DMS114 treated with DMSO at 0.1 percent for 48 hours (cell line): ENCODE measurements around the gene PGS1.

Experiments
- DNase-seq: peaks from one replicate; lab custom pipeline; 2025; ENCODE audit not compliant: unreplicated experiment; lab: John Stamatoyannopoulos, UW

The PGS1 gene

DNA sequence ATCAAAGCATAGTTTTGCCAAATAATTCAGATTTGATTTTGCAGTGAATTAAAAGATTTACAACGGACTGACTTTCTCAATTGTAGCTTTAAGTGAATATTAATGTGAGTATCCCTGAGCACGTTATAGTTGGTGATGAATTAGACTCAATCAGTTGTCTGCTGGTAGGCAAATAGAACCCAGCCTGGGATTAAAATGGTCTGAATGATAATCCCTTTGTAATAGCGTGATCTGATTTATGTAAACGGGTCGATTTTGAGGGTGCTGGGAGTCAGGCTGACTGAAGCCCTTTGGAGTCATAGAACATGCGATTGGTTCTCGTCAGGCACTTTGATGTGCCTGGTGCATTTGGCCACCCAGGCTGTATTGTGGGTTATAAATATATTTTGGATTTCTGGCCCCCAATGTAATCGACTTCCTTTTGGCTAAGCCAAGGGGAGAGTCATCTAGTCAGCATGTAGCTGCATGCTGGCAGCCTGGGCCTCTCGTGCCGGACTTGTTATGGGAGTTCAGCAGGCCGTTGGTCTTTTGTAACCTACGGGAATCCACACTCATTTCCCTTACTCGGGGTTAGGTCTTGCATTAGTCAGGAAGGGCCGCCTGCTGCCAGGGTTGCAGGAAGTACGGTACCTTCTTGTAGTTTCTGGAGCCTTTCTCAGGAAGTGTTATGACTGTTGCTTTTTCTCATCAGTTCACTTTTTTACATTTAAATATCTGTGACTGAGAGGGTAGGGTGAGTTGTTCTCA, 5.4 kb downstream of the PGS1 start:
- DNase-seq, result no peak

GRCh38 chr17:78384479-78385175, 6.2 kb downstream of the PGS1 start:
- no peak for DNase-seq

DNA sequence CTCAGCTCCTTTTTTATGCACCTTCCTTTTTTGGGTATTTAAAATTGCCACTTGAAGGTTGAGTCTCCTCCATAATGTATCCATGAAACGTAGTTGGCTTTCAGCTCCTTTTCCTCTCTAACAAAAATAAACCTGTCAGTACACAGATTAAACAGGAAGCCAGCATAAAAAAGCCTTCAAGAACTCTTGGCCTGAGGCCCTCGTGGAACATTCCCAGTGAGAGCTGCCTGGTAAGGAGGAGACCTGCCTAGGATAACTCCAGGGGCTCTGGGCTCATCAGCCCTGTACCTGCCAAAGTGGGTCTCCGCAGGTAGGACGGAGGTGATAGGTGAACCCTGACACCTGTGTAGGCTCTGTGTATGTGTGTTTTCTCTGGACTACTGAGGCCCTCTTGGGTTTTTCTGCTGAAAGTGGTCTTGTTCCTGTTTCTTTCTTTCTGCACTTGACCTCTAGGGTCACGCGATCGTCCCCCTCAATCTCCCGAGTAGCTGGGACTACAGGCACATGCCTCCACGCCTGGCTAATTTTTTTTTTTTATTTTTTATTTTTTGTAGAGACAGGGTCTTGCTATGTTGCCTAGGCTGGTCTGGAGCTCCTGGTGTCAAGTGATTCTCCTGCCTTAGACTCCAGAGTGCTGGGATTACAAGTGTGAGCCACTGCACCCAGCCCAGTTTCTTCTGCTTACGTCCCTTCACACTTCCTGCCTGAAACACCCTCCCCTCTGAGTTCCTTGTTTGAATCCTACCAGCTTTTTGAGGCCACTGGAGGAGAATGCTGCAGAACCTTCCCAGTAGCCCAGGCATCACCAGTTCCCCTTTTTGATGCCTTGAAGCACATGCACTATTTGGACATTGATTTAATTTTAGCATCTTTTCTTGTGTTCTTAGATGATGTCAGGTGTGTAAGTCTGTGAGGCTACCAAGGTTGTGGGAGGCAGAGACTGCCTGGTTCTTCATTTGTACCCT, 9.8 kb downstream of the PGS1 start:
- no peak for DNase-seq

DNA sequence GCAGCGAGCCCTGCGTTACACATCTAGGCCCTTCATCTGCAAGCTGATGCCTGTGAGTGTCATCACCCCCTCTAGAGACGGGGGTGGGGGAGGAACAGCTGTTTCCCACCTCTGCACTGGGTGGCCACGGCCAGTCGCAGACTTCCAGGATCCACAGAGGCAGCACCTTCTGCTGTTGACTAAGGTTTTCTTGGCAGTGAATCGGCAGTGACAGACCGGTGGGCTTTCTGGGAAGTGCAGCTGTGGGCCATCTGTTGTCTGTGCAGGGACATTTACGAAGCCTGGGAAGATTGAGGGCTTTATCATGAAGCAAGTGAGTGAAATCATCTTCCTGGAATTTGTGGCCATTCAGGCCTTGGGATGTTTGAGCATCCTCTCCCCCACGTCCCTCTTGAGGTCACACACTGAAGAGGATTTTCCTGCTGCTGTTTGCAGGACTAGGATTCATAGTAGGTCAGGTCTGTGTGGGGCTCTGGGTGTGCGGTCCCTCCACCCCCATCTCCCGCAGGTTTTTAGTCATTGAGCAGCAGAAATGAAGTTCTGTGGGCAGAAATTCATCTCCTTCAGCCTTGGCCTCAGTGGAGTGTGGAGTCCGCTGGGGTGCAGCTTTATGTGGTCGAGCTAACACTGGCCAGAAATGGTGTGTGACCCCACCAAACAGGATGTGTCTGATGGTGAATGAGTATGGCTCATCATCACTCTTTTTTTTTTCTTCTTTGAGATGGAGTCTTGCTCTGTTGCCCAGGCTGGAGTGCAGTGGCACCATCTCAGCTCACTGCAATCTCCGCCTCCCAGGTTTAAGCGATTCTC, 12.0 kb downstream of the PGS1 start:
- no peak for DNase-seq

DNA sequence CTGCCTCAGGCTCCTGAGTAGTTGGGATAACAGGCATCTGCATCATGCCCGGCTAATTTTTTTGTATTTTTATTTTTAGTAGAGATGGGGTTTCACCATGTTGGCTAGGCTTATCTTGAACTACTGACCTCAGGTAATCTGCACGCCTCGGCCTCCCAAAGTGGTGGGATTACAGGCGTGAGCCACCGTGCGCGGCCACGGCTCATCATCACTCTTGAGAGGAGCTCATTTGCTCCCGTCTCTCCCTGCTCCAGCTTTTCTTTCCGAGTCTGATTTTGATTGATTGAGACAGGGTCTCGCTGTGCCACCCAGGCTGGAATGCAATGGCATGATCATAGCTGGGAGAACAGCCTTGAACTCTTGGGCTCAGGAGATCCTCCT, 12.6 kb downstream of the PGS1 start:
- no peak for DNase-seq

- DNase-seq, result no peak
These were observed 13.4 kb downstream of the PGS1 start for GRCh38 chr17:78391843-78392242.

GRCh38 chr17:78392295-78392694, 13.8 kb downstream of the PGS1 start:
- no peak for DNase-seq

- DNase-seq, result no peak
These were observed 15.1 kb downstream of the PGS1 start for GRCh38 chr17:78393575-78393974.

DNA sequence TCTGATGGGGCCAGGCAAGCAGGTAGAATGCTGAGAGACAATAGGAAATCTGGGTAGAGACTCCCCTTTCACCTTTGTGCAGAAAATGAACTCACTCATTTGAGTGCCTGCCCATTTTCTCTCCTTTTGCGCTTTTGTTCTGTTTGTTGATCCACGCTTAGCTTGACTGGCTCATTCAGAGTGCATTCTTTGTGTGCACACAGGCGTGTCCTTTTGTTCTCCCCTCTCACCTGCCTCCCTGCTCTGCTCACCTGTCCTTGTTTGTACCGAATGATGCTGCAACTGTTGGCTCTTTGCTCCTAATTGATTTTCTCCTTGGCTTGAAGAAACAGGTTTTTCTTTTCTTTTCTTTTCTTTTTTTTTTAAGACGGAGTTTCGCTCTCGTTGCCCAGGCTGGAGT, 15.8 kb downstream of the PGS1 start:
- no peak for DNase-seq

GRCh38 chr17:78395155-78395554, 16.7 kb downstream of the PGS1 start:
- no peak for DNase-seq

DNA sequence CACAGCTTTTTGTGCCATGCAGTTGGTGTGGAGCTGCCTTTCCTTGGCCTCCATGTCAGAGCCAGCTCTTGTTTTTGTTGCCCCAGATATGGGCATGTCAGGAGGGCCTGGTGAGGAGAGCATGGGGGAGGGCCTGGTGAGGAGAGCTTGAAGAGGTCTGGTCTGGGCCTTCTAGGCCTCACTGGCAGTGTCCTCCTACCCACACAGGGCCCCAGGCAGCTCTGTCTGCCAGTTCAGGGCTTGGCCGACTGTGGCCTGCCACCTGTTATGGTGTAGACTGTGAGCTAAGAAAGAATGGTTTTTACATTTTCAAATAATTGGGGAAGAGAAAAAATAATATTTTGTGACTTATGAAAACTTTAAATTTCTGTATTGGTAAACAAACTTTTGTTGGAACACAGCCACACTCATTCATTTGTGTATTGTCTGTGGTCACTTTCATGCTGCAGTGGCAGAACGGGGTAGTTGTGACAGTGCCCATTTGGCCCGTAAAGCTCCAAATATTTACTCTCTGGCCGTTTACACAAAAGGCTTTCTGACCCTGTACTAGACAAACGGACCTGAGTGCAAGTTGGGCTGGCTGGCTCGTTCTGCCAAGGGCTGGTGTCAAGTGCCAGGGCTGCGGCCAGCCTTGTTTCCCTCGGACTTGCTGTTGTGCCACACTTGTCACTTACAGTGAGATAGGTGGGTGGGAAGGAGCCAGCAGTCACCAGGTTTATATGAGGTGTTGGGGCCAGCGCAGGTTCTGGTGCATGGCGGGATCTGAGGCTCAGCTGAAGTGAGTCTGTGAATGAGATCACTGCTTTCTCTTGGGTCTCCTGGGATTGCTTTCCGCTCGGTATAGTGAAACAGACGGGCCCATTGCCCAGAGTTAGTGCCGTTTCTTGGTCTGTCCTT, 18.2 kb downstream of the PGS1 start:
- DNase-seq, result no peak

DNA sequence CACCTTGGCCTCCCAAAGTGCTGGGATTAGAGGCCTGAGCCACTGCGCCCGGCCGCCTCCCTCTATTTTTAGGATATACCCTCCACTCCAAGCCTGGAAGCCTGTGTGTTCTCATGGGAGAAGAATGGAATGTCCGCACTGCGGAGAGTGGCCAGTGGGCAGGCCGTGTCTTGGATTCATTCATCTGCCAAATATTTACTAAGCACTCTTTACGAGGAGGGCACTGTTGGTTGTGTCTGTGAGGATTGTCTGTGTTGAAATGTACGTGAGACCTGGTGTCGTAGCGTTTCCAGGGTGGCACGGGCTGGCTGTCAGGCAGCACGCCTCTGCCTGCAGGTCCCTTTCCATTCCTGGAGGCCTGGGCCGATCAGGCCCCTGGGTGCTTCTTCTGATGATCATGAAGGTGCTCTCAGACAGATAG, 19.2 kb downstream of the PGS1 start:
- DNase-seq, result no peak

- no peak for DNase-seq
These were observed 19.9 kb downstream of the PGS1 start for GRCh38 chr17:78398390-78398789.

GRCh38 chr17:78399028-78399692, 20.7 kb downstream of the PGS1 start:
- DNase-seq, result no peak

GRCh38 chr17:78399693-78400144, 21.3 kb downstream of the PGS1 start:
- DNase-seq, result no peak

GRCh38 chr17:78400581-78401240, 22.3 kb downstream of the PGS1 start:
- no peak for DNase-seq

GRCh38 chr17:78401246-78401645, 22.8 kb downstream of the PGS1 start:
- no peak for DNase-seq

- DNase-seq, result no peak
These were observed 23.4 kb downstream of the PGS1 start for GRCh38 chr17:78401891-78402290.

GRCh38 chr17:78403822-78404221, 25.4 kb downstream of the PGS1 start:
- no peak for DNase-seq
